HCT116 (cell line): ENCODE measurements around the gene THRB. TPM values are rescaled to one million over a fixed set of nuclear protein-coding genes. Genes with fewer than 3 reads are reported as not detected.

Experiments used
- ATAC-seq: fragments of 200-7000 bp; cut with Tn5 transposase; 2 replicates; pipeline ENCODE4 v1.9.1; 2020; ENCODE audit warnings: mild to moderate bottlenecking, moderate library complexity
- BruUV-seq: library from RNA; stranded (reverse); fragments of 400-500 nt; replicated peaks from 2 replicates; lab custom pipeline; 2021; lab: Mats Ljungman, UMichigan
- CTCF ChIA-PET: fragments of 300-600 bp; sonication (Branson Sonifier 250); formaldehyde crosslinking; loops from one replicate; lab custom pipeline; 2021; ENCODE audit warnings: antibody characterized with exemption; lab: Charles Lee
- POLR2A ChIA-PET: fragments of 300-600, 350-600 bp; sonication (Branson Sonifier 250); formaldehyde crosslinking; loops from one replicate; lab custom pipeline; 2021; ENCODE audit warnings: antibody characterized with exemption; lab: Charles Lee
- RAD21 ChIA-PET, 2 experiments: fragments of 300-600 bp; sonication (Branson Sonifier 250); formaldehyde crosslinking; loops; one replicate each; lab custom pipeline; 2023; ENCODE audit warnings: low total read pairs in 2 of 2; ENCODE audit not compliant: uncharacterized antibody in 2 of 2, unreplicated experiment in 2 of 2, low non-redundant PET in 1 of 2; lab: Charles Lee
- DNase-seq: peaks from one replicate; pipeline ENCODE4 v3.0.0-alpha.2; 2010; ENCODE audit warnings: low read depth, low spot score
- H2AFZ ChIP-seq: fragments of 200-600 bp; shearing (Covaris generic), sonication (generic); 2 replicates; pipeline ENCODE4 v1.6.1; 2017; ENCODE audit warnings: low read depth, mixed run types, mixed read lengths, antibody characterized with exemption, low read length; ENCODE audit not compliant: poor library complexity, severe bottlenecking
- H3K27ac ChIP-seq: 2 replicates; pipeline ENCODE4 v1.5.1; 2012; ENCODE audit warnings: low read depth, low read length
- H3K27me3 ChIP-seq: fragments of 200-600 bp; sonication (generic); 2 replicates; pipeline ENCODE4 v1.6.1; 2016; ENCODE audit warnings: mixed run types, low read length, mixed read lengths; ENCODE audit not compliant: insufficient read depth
- H3K36me3 ChIP-seq, 2 experiments: fragments of 200-500 bp in 1 of 2; fragments of 200-600 bp in 1 of 2; sonication (Bioruptor generic) in 1 of 2; sonication (generic) in 1 of 2; 2 replicates each; pipeline versions ENCODE4 v1.5.1 to v1.6.1; 2014 to 2016; ENCODE audit warnings: low read length in 2 of 2, inconsistent platforms in 1 of 2, mixed read lengths in 1 of 2, mixed run types in 1 of 2; ENCODE audit not compliant: insufficient read depth in 2 of 2, control insufficient read depth in 1 of 2
- H3K4me1 ChIP-seq, 2 experiments: fragments of 200-600 bp in 1 of 2; sonication (generic) in 1 of 2; 2 replicates each; pipeline versions ENCODE4 v1.5.1 to v1.6.1; 2012 to 2017; ENCODE audit warnings: low read length in 2 of 2, inconsistent platforms in 1 of 2, mild to moderate bottlenecking in 1 of 2, mixed read lengths in 1 of 2, mixed run types in 1 of 2, moderate library complexity in 1 of 2; ENCODE audit not compliant: insufficient read depth in 2 of 2, control insufficient read depth in 1 of 2
- H3K4me2 ChIP-seq: fragments of 200-600 bp; sonication (generic); 2 replicates; pipeline ENCODE4 v1.6.1; 2017; ENCODE audit warnings: mixed run types, low read length, mixed read lengths
- H3K4me3 ChIP-seq, 2 experiments: fragments of 200-600 bp in 1 of 2; sonication (generic) in 1 of 2; replicated peaks in 1 of 2; 2 replicates each; pipeline ENCODE4 v1.5.1; 2011 to 2016; ENCODE audit warnings: low read length in 2 of 2, control low read depth in 1 of 2, low read depth in 1 of 2, mild to moderate bottlenecking in 1 of 2, mixed read lengths in 1 of 2, mixed run types in 1 of 2
- H3K79me2 ChIP-seq: fragments of 200-600 bp; sonication (generic); 2 replicates; pipeline ENCODE4 v1.6.1; 2017; ENCODE audit warnings: mild to moderate bottlenecking, mixed run types, low read length, moderate library complexity, mixed read lengths; ENCODE audit not compliant: insufficient read depth
- H3K9ac ChIP-seq: fragments of 200-600 bp; sonication (generic); 2 replicates; pipeline ENCODE4 v1.6.1; 2016; ENCODE audit warnings: low read length, mixed read lengths
- H3K9me2 ChIP-seq: fragments of 200-600 bp; sonication (generic), shearing (Covaris generic); 2 replicates; pipeline ENCODE4 v1.6.1; 2017; ENCODE audit warnings: mixed run types, mild to moderate bottlenecking, moderate library complexity; ENCODE audit not compliant: insufficient read depth
- H3K9me3 ChIP-seq, 2 experiments: fragments of 200-500 bp in 1 of 2; fragments of 200-600 bp in 1 of 2; sonication (Bioruptor generic) in 1 of 2; sonication (generic) in 1 of 2; 2 replicates each; pipeline ENCODE4 v1.6.1; 2014 to 2017; ENCODE audit warnings: low read length in 2 of 2, mixed read lengths in 2 of 2, inconsistent platforms in 1 of 2, low read depth in 1 of 2, mild to moderate bottlenecking in 1 of 2, mixed run types in 1 of 2, moderate library complexity in 1 of 2; ENCODE audit not compliant: control insufficient read depth in 1 of 2, insufficient read depth in 1 of 2
- H4K20me1 ChIP-seq: fragments of 200-600 bp; sonication (generic), shearing (Covaris generic); 2 replicates; pipeline ENCODE4 v1.6.1; 2017; ENCODE audit warnings: mixed run types, mild to moderate bottlenecking, moderate library complexity; ENCODE audit not compliant: insufficient read depth
- CBX3 ChIP-seq: IDR thresholded peaks from 2 replicates; pipeline ENCODE4 v1.6.1; 2012; ENCODE audit warnings: low read depth
- CEBPB ChIP-seq: IDR thresholded peaks from 2 replicates; pipeline ENCODE4 v1.6.1; 2012; ENCODE audit warnings: low read depth
- CTCF ChIP-seq, 3 experiments: fragments of 200-600 bp in 1 of 3; sonication (generic) in 1 of 3; IDR thresholded peaks in 2 of 3; conservative IDR thresholded peaks in 1 of 3; 2 replicates each; pipeline ENCODE4 v1.5.1; 2012 to 2017; ENCODE audit warnings: low read depth in 2 of 3, low read length in 2 of 3, antibody characterized with exemption in 1 of 3, borderline replicate concordance in 1 of 3, control low read depth in 1 of 3, mild to moderate bottlenecking in 1 of 3, mixed read lengths in 1 of 3, mixed run types in 1 of 3, moderate library complexity in 1 of 3; ENCODE audit not compliant: insufficient read depth in 1 of 3
- EGR1 ChIP-seq: IDR thresholded peaks from 2 replicates; pipeline ENCODE4 v1.6.1; 2012; ENCODE audit warnings: low read depth
- EZH2 ChIP-seq: fragments of 200-600 bp; sonication (generic); IDR thresholded peaks from 2 replicates; pipeline ENCODE4 v1.6.1; 2017; ENCODE audit warnings: antibody characterized with exemption, mixed run types
- EZH2phosphoT487 ChIP-seq: fragments of 200-600 bp; IDR thresholded peaks from 2 replicates; pipeline ENCODE4 v1.6.1; 2018; ENCODE audit warnings: antibody characterized with exemption, borderline replicate concordance
- FOSL1 ChIP-seq: IDR thresholded peaks from 2 replicates; pipeline ENCODE4 v1.6.1; 2012; ENCODE audit warnings: low read depth
- JUND ChIP-seq: IDR thresholded peaks from 2 replicates; pipeline ENCODE4 v1.6.1; 2012
- MAX ChIP-seq: IDR thresholded peaks from 2 replicates; pipeline ENCODE4 v1.6.1; 2012
- POLR2A ChIP-seq: IDR thresholded peaks from 2 replicates; pipeline ENCODE4 v1.7.0; 2011; ENCODE audit warnings: borderline replicate concordance; ENCODE audit not compliant: insufficient read depth, insufficient read length; ENCODE audit errors: extremely low read depth
- POLR2AphosphoS5 ChIP-seq: IDR thresholded peaks from 2 replicates; pipeline ENCODE4 v1.6.1; 2011; ENCODE audit warnings: mild to moderate bottlenecking, low read depth, low read length, moderate library complexity
- RAD21 ChIP-seq: IDR thresholded peaks from 2 replicates; pipeline ENCODE4 v1.6.1; 2012; ENCODE audit warnings: low read depth, mild to moderate bottlenecking
- REST ChIP-seq: IDR thresholded peaks from 2 replicates; pipeline ENCODE4 v1.6.1; 2012; ENCODE audit warnings: low read depth
- SIN3A ChIP-seq: IDR thresholded peaks from 2 replicates; pipeline ENCODE4 v1.6.1; 2012; ENCODE audit warnings: low read depth
- SP1 ChIP-seq: IDR thresholded peaks from 2 replicates; pipeline ENCODE4 v1.6.1; 2012; ENCODE audit warnings: low read depth
- SRF ChIP-seq: IDR thresholded peaks from 2 replicates; pipeline ENCODE4 v1.6.1; 2012; ENCODE audit warnings: low read depth
- TCF7L2 ChIP-seq: IDR thresholded peaks from 2 replicates; pipeline ENCODE4 v1.7.0; 2011; ENCODE audit warnings: borderline replicate concordance, inconsistent platforms; ENCODE audit not compliant: insufficient read depth, insufficient read length; ENCODE audit errors: extremely low read depth
- YY1 ChIP-seq: IDR thresholded peaks from 2 replicates; pipeline ENCODE4 v1.6.1; 2011; ENCODE audit warnings: low read length, low read depth, moderate library complexity, mild to moderate bottlenecking; ENCODE audit not compliant: insufficient replicate concordance; ENCODE audit errors: extremely low read depth
- ZBTB33 ChIP-seq: IDR thresholded peaks from 2 replicates; pipeline ENCODE4 v1.6.1; 2011; ENCODE audit warnings: mild to moderate bottlenecking, low read length, moderate library complexity; ENCODE audit not compliant: insufficient replicate concordance; ENCODE audit errors: extremely low read depth
- ZFX ChIP-seq: fragments of 450-650 bp; IDR thresholded peaks from 2 replicates; pipeline ENCODE4 v1.6.1; 2017
- intact Hi-C: fragments of 100-400 bp; cut with micrococcal nuclease; formaldehyde crosslinking; loops from 2 replicates; pipeline ENCODE4 v1.10.0; 2022
- total RNA-seq: library from RNA; stranded (reverse); gene quantifications from one replicate; pipeline ENCODE4 v1.2.1, GENCODE V29; 2021; ENCODE audit not compliant: unreplicated experiment

THRB gene
- total RNA-seq, 1 experiment from 2014 or later = 2.5 TPM

- ChIA-PET RAD21 (no interaction called here), CTCF (interaction anchor here (1.2 kb wide), 1 partner anchor 9 kb away, joined by 3 read pairs; no protein-coding TSS in a partner anchor), POLR2A (no interaction called here)
- ATAC-seq (no peak), DNase-seq (no peak)
- Histone ChIP-seq H3K9me3 (no peaks in the 10 kb centered on the region), H2AFZ (no peak overlapping the region), H3K9ac (no peak overlapping the region), H3K27ac (no peak overlapping the region), H3K4me3 (no peak overlapping the region), H3K4me2 (no peak overlapping the region), H3K79me2 (no peaks in the 10 kb centered on the region), H4K20me1 (no peaks in the 10 kb centered on the region), H3K4me1 (no peaks in the 10 kb centered on the region), H3K36me3 (no peaks in the 10 kb centered on the region), H3K27me3 (no peaks in the 10 kb centered on the region), H3K9me2 (no peaks in the 10 kb centered on the region)
- intact Hi-C loops = no loop called here
- no TSS peak for BruUV-seq
- TF ChIP-seq CEBPB = no peak
- TF ChIP-seq JUND = no peak
- TF ChIP-seq SRF = no peak
- no peak for TF ChIP-seq CBX3
- TF ChIP-seq SP1 = no peak
- TF ChIP-seq TCF7L2 = no peak
- no peak for TF ChIP-seq RAD21
- no peak for TF ChIP-seq MAX
- TF ChIP-seq YY1 = no peak
- no peak for TF ChIP-seq SIN3A
- TF ChIP-seq REST = no peak
- no peak for TF ChIP-seq EGR1
- TF ChIP-seq EZH2phosphoT487 = no peak
- TF ChIP-seq EZH2 = no peak
- TF ChIP-seq FOSL1 = no peak
- no peak for TF ChIP-seq CTCF (IDR thresholded peaks at IDR 0.05 in 2 of 3, conservative IDR thresholded peaks at IDR 0.05 in 1 of 3; ENCODE audit: borderline replicate concordance in 1 of 3, insufficient read depth in 1 of 3, low read depth in 2 of 3, low read length in 2 of 3)
- no peak for TF ChIP-seq ZFX
- TF ChIP-seq POLR2A = no peak
- no peak for TF ChIP-seq POLR2AphosphoS5
- no peak for TF ChIP-seq ZBTB33
These were observed 223.4 kb downstream of the THRB start for GRCh38 chr3:24271228-24271627.
